A673 (cell line): ENCODE data around the gene MGLL.

Experiments used
- CTCF ChIP-seq: fragments of 300-800, 200-600 bp; sonication (generic); conservative IDR thresholded peaks from 2 replicates; pipeline ENCODE4 v1.5.1; 2017; ENCODE audit warnings: low read depth, mild to moderate bottlenecking, antibody characterized with exemption, low read length, moderate library complexity, mixed read lengths
- EZH2 ChIP-seq: fragments of 200-600 bp; sonication (generic); IDR thresholded peaks from 2 replicates; pipeline ENCODE4 v1.6.1; 2017; ENCODE audit warnings: borderline replicate concordance, low read depth, mild to moderate bottlenecking, mixed read lengths, antibody characterized with exemption, low read length; ENCODE audit not compliant: poor library complexity, severe bottlenecking

GRCh38 chr3:127846576-127846975, 24.3 kb upstream of the MGLL start:
- TF ChIP-seq CTCF, result no peak
- no peak for TF ChIP-seq EZH2
